Hematopoietic multipotent progenitor cell (in vitro differentiated cells): Measurements from ENCODE around the gene SLC26A2. TPM values are rescaled to one million over a fixed set of nuclear protein-coding genes. Genes with fewer than 3 reads are reported as not detected.
"Not testable (repeated sequence)": the region's sequence is repeated elsewhere in the genome, so short reads cannot be mapped to it uniquely, and the experiment has no call there.

ENCODE experiments used
- DNase-seq, 3 donors: peaks; one replicate each; pipeline ENCODE4 v3.0.0-alpha.2; 2011 to 2015; ENCODE audit warnings: low read depth in 2 of 3, low spot score in 2 of 3
- total RNA-seq: library from RNA; depleted of rRNA; stranded (reverse); fragments of >200 nt; gene quantifications from one replicate; pipeline ENCODE4 v1.2.3, GENCODE V29; 2012

The SLC26A2 gene
- total RNA-seq, 1 donor: 7.0 TPM

GRCh38 chr5:149936700-149937091, 23.9 kb upstream of the SLC26A2 start:
- DNase-seq: no peak

GRCh38 chr5:149937610-149938009, 22.9 kb upstream of the SLC26A2 start:
- DNase-seq: no peak

GRCh38 chr5:149938279-149938678, 22.3 kb upstream of the SLC26A2 start:
- no peak for DNase-seq

GRCh38 chr5:149938791-149939358, 21.7 kb upstream of the SLC26A2 start:
- no peak for DNase-seq

- no peak for DNase-seq
Measured at GRCh38 chr5:149939546-149939945, 21.0 kb upstream of the SLC26A2 start.

GRCh38 chr5:149940077-149940574, 20.4 kb upstream of the SLC26A2 start:
- DNase-seq: peak in 1 of 3 donors; percentile 19

GRCh38 chr5:149940941-149941644, 19.5 kb upstream of the SLC26A2 start:
- DNase-seq: no peak

GRCh38 chr5:149941795-149942194, 18.8 kb upstream of the SLC26A2 start:
- no peak for DNase-seq

GRCh38 chr5:149942199-149942598, 18.4 kb upstream of the SLC26A2 start:
- no peak for DNase-seq

- not testable (repeated sequence) for DNase-seq
Measured at GRCh38 chr5:149942741-149943169, 17.8 kb upstream of the SLC26A2 start.

GRCh38 chr5:149943177-149943949, 17.2 kb upstream of the SLC26A2 start:
- not testable (repeated sequence) for DNase-seq

- DNase-seq: no peak
Measured at GRCh38 chr5:149944666-149945065, 15.9 kb upstream of the SLC26A2 start, which contains the start of gene PDE6A. TSS of gene PDE6A (minus strand) at chr5:149944793. CDS start at chr5:149944673, 120 bp downstream.

- DNase-seq: no peak
Measured at GRCh38 chr5:149946118-149946517, 14.4 kb upstream of the SLC26A2 start.

- no peak for DNase-seq
Measured at GRCh38 chr5:149948993-149949392, 11.6 kb upstream of the SLC26A2 start.

GRCh38 chr5:149951138-149951749, 9.3 kb upstream of the SLC26A2 start:
- no peak for DNase-seq

GRCh38 chr5:149953436-149954121, 7.0 kb upstream of the SLC26A2 start:
- no peak for DNase-seq

- no peak for DNase-seq
Measured at GRCh38 chr5:149954798-149955197, 5.8 kb upstream of the SLC26A2 start.

GRCh38 chr5:149956685-149957084, 3.9 kb upstream of the SLC26A2 start:
- no peak for DNase-seq

- no peak for DNase-seq
Measured at GRCh38 chr5:149957855-149958254, 2.7 kb upstream of the SLC26A2 start.
